ENCODE results near the gene SLC19A1.

The SLC19A1 gene

DNA sequence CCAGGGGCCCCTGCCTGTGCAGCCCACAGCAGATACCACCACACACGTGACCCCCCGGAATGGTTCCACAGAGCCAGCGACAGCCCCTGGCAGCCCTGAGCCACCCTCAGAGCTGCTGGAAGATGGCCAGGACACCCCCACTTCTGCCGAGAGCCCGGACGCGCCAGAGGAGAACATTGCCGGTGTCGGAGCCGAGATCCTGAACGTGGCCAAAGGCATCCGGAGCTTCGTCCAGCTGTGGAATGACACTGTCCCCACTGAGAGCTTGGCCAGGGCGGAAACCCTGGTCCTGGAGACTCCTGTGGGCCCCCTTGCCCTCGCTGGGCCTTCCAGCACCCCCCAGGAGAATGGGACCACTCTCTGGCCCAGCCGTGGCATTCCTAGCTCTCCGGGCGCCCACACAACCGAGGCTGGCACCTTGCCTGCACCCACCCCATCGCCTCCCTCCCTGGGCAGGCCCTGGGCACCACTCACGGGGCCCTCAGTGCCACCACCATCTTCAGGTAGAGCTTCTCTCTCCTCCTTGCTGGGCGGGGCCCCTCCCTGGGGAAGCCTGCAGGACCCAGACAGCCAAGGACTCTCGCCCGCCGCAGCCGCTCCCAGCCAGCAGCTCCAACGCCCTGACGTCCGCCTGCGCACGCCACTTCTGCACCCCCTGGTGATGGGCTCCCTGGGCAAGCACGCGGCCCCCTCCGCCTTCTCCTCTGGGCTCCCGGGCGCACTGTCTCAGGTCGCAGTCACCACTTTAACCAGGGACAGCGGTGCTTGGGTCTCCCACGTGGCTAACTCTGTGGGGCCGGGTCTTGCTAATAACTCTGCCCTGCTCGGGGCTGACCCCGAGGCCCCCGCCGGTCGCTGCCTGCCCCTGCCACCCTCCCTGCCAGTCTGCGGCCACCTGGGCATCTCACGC, 86.3 kb downstream of the SLC19A1 start:
- DNase-seq (ENCODE audit: low read depth, low spot score) = no peak

GRCh38 chr21:45454926-45455673, 87.1 kb downstream of the SLC19A1 start:
- no peak for DNase-seq (ENCODE audit: low read depth, low spot score)

DNA sequence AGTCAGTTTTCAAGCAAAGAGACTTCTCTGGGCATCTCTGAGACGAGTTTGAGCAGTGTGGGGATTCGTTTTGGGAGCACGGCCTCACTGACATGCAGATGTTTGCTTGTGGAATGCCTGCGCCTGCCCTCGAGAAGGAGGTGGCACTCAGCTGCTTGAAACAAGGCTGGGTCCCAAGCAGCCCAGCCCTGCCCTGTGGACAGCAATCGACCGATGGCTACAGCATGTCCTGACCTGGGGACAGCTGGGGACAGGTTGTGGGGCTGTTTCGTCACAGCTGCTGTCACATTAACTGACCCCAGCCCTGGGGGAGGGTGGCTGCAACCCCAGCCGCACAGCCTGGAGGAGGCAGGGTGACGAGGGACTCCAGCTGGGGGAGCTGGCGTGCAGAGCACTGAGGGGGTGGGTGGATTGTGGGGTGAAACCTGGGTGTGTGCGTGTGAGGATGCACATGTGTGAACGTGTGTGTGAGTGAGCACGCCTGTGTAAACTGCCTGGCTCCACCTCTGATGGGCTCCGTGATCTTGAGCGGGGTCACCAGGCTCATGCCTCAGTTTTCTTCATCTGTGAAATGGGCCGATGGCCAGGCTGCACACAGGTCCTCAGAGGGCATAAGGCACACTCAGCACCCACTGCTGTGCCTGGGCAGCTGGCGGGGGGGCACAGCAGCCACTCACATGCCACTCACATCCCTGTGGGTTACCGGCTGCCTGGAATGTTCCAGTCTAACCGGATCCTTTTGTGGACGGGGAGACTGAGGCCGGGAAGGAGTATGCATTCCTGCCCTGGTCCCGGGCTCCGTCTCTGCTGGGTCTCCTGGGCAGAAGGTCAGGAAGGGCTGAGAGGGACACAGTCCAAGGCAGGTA, 87.9 kb downstream of the SLC19A1 start:
- no peak for DNase-seq (ENCODE audit: low read depth, low spot score)

GRCh38 chr21:45453308-45453950, 88.8 kb downstream of the SLC19A1 start:
- no peak for DNase-seq (ENCODE audit: low read depth, low spot score)

DNA sequence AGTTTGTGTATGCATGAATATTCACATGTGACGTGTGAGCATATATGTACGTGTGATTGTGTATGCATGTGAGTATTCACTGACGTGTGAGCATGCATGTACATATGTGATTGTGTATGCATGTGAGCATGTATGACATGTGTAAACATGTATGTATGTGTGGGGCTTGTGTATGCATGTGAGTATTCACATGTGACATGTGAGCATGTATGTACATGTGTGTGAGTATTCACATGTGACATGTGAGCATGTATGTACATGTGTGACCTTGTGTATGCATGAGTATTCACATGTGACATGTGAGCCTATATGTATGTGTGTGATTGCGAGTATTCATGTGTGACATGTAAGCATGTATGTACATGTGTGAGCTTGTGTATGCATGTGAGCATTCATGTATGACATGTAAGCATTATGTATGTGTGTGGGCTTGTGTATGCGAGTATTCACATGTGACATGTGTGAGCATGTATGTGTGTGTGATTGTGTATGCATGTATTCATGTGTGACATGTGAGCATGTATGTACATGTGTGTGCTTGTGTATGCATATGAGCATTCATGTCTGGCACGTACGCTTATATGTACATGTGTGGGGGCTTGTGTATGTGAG, 89.4 kb downstream of the SLC19A1 start:
- no peak for DNase-seq (ENCODE audit: low read depth, low spot score)

DNA sequence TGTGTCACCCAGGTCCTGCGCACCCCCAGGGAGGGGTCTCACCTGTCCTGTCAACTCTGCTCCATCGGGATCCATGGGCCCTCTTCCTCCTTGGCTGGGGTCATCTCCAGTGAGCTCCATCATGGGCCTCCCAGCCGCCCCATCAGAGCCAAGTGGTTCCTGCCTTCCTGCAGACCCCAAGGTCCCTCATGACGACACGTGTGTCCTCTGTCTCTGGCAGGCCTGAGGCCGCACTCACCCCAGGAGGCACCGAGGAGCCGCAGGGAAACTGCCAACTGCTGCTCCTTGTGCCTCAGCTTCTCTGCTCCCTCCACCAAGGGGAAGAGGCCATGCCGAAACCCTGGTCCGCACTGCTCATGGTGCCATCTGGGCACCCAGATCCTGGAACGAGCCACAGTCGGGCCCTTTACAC, 90.5 kb downstream of the SLC19A1 start:
- DNase-seq (ENCODE audit: low read depth, low spot score) = no peak

DNA sequence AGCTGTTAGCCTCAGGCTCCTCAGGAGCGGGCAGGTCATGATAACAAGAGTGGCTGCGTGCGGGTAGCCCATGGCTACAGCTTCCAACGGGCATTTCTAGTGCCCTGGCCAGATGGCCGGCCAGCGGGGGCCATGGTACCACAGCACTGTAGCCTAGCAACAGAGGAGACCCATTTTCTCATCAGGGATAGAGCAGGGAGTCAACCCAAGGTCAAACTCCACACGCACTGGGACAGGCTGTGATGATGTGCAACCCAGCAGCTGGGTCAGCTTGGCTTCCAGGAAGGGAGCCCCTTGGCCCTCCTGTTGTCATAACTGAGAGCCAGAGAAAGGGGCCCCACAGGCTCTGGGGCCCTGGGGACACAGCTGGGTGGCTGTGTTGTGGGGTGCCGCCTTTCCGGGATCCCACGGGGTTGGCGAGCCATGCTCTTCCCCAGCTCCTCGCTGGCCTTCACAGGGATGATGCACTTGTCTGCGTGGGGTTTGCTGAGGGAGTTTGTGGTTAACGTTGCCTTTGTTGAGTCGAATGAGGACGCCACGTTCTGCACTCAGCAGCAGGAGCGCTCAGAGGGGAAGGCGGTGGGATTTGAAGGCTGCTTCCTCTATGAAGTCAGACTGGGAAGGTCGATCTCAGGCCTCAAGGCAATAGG, 91.0 kb downstream of the SLC19A1 start:
- DNase-seq (ENCODE audit: low read depth, low spot score) = no peak

DNA sequence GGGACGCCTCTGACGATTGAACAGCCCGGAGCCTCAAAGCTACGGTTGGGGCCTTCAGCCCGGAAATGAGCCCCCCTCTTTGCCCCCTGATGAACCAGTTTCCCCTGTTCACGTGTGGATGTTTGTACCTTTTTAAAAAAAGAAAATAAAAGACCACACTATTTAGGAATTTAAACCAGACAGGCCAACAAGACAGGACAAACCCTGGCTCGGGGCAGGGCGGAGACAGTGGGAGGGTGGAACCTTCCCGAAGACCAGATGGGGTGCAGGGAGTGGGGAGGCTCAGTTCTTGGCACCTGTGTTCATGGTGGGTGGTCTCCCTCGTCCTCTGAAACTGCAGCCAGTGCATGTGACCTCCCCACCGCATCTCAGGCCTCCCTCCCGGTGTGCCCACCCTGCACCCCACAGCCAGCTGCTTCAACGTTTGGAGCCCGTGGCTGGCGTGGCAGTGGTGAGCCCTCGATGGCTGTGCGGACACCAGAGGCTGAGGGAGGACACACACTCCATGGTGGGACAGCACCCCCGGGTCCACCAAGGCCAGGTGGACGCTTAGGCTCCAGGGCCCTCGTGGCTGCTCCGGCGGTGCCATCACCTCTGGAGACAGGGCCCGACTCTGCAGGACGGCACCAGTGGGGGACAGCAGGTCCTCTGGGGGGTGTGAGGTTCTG, 91.7 kb downstream of the SLC19A1 start:
- no peak for DNase-seq (ENCODE audit: low read depth, low spot score)

GRCh38 chr21:45449658-45450422, 92.4 kb downstream of the SLC19A1 start:
- DNase-seq (ENCODE audit: low read depth, low spot score) = no peak

GRCh38 chr21:45448810-45449657, 93.2 kb downstream of the SLC19A1 start:
- no peak for DNase-seq (ENCODE audit: low read depth, low spot score)

- DNase-seq (ENCODE audit: low read depth, low spot score) = no peak
Measured at GRCh38 chr21:45448283-45448809, 93.9 kb downstream of the SLC19A1 start.
